IMR-90 (cell line): ENCODE measurements around the gene ZNF653. TPM values are rescaled to one million over a fixed set of nuclear protein-coding genes. Genes with fewer than 3 reads are reported as not detected.
"Not testable (repeated sequence)": the region's sequence is repeated elsewhere in the genome, so short reads cannot be mapped to it uniquely, and the experiment has no call there.

Source experiments
- ATAC-seq: fragments of 200-7000 bp; cut with Tn5 transposase; 2 replicates; pipeline ENCODE4 v1.9.1; 2020; ENCODE audit warnings: low read depth, mild to moderate bottlenecking, moderate library complexity
- BruUV-seq: library from RNA; stranded (reverse); fragments of 400-500 nt; replicated peaks from 2 replicates; lab custom pipeline; 2021; lab: Mats Ljungman, UMichigan
- CTCF ChIA-PET: fragments of 300-600 bp; formaldehyde crosslinking; extraction: SDS; loops from one replicate; lab custom pipeline; 2021; ENCODE audit warnings: antibody characterized with exemption; lab: Yijun Ruan, JAX
- POLR2A ChIA-PET: fragments of 300-600 bp; sonication (Branson Sonifier 250); formaldehyde crosslinking; loops from one replicate; lab custom pipeline; 2022; ENCODE audit warnings: antibody characterized with exemption; ENCODE audit not compliant: unreplicated experiment; lab: Charles Lee
- DNase-seq: peaks from one replicate; pipeline ENCODE4 v3.0.0; 2013
- H2AFZ ChIP-seq: replicated peaks from 2 replicates; pipeline ENCODE3; 2013; ENCODE audit warnings: low read length, mild to moderate bottlenecking; ENCODE audit not compliant: poor library complexity
- H2AK5ac ChIP-seq: 2 replicates; pipeline ENCODE4 v1.6.1; 2013; ENCODE audit warnings: low read depth, low read length, inconsistent platforms
- H2AK9ac ChIP-seq: replicated peaks from 2 replicates; pipeline ENCODE3; 2013; ENCODE audit warnings: mild to moderate bottlenecking, low read depth, low read length, moderate library complexity; ENCODE audit not compliant: poor library complexity
- H2BK120ac ChIP-seq: 2 replicates; pipeline ENCODE4 v1.6.1; 2013; ENCODE audit warnings: low read depth, low read length, inconsistent platforms
- H2BK15ac ChIP-seq: 3 replicates; pipeline ENCODE4 v1.6.1; 2013; ENCODE audit warnings: low read depth, low read length, inconsistent platforms
- H2BK20ac ChIP-seq: 2 replicates; pipeline ENCODE4 v1.6.1; 2013; ENCODE audit warnings: low read depth, mild to moderate bottlenecking, inconsistent platforms, low read length, moderate library complexity
- H2BK5ac ChIP-seq: 2 replicates; pipeline ENCODE4 v1.6.1; 2013; ENCODE audit warnings: mild to moderate bottlenecking, low read depth, low read length, inconsistent platforms; ENCODE audit not compliant: poor library complexity, severe bottlenecking
- H3K14ac ChIP-seq: replicated peaks from 2 replicates; pipeline ENCODE4 v1.6.1; 2013; ENCODE audit warnings: low read depth, low read length, inconsistent platforms
- H3K18ac ChIP-seq: 2 replicates; pipeline ENCODE4 v1.6.1; 2013; ENCODE audit warnings: low read depth, low read length, control low read depth
- H3K23ac ChIP-seq: 2 replicates; pipeline ENCODE4 v1.6.1; 2013; ENCODE audit warnings: low read depth, low read length, inconsistent platforms
- H3K27ac ChIP-seq: 2 replicates; pipeline ENCODE4 v1.5.1; 2013; ENCODE audit warnings: mild to moderate bottlenecking, control low read depth, low read length; ENCODE audit not compliant: insufficient read depth
- H3K27me3 ChIP-seq: 2 replicates; pipeline ENCODE4 v1.6.1; 2013; ENCODE audit warnings: low read length; ENCODE audit not compliant: control insufficient read depth, insufficient read depth
- H3K36me3 ChIP-seq: 2 replicates; pipeline ENCODE4 v1.6.1; 2013; ENCODE audit warnings: low read length, mixed read lengths; ENCODE audit not compliant: control insufficient read depth, insufficient read depth
- H3K4ac ChIP-seq: 2 replicates; pipeline ENCODE4 v1.6.1; 2013; ENCODE audit warnings: low read depth, low read length, inconsistent platforms
- H3K4me1 ChIP-seq: 2 replicates; pipeline ENCODE4 v1.6.1; 2013; ENCODE audit warnings: low read length, mixed read lengths; ENCODE audit not compliant: control insufficient read depth, insufficient read depth
- H3K4me2 ChIP-seq: 2 replicates; pipeline ENCODE4 v1.6.1; 2013; ENCODE audit warnings: low read depth, mild to moderate bottlenecking, control low read depth, low read length, moderate library complexity
- H3K4me3 ChIP-seq: 2 replicates; pipeline ENCODE4 v1.5.1; 2013; ENCODE audit warnings: low read depth, mild to moderate bottlenecking, control low read depth, low read length, moderate library complexity; ENCODE audit not compliant: insufficient read depth
- H3K56ac ChIP-seq: 2 replicates; pipeline ENCODE4 v1.6.1; 2013; ENCODE audit warnings: low read length, inconsistent platforms; ENCODE audit not compliant: insufficient read depth; ENCODE audit errors: extremely low read depth
- H3K79me1 ChIP-seq, 2 experiments: 2 replicates each; pipeline ENCODE4 v1.6.1; 2013; ENCODE audit warnings: low read length in 2 of 2, inconsistent platforms in 1 of 2, low read depth in 1 of 2
- H3K9ac ChIP-seq: 2 replicates; pipeline ENCODE4 v1.6.1; 2013; ENCODE audit warnings: low read depth, low read length, control low read depth
- H3K9me1 ChIP-seq: 2 replicates; pipeline ENCODE4 v1.6.1; 2013; ENCODE audit warnings: low read length, inconsistent platforms; ENCODE audit not compliant: insufficient read depth
- H3K9me3 ChIP-seq: 2 replicates; pipeline ENCODE4 v1.6.1; 2013; ENCODE audit warnings: low read length; ENCODE audit not compliant: control insufficient read depth, insufficient read depth
- H4K20me1 ChIP-seq: 2 replicates; pipeline ENCODE4 v1.6.1; 2013; ENCODE audit warnings: low read length, inconsistent platforms; ENCODE audit not compliant: insufficient read depth
- H4K5ac ChIP-seq: 2 replicates; pipeline ENCODE4 v1.6.1; 2013; ENCODE audit warnings: mild to moderate bottlenecking, low read depth, low read length, control low read depth
- H4K8ac ChIP-seq, 2 experiments: 2 replicates each; pipeline ENCODE4 v1.6.1; 2013; ENCODE audit warnings: low read depth in 2 of 2, low read length in 2 of 2, control low read depth in 1 of 2, inconsistent platforms in 1 of 2
- H4K91ac ChIP-seq: 2 replicates; pipeline ENCODE4 v1.6.1; 2013; ENCODE audit warnings: low read depth, low read length, inconsistent platforms; ENCODE audit not compliant: insufficient read depth
- CTCF ChIP-seq: conservative IDR thresholded peaks from 2 replicates; pipeline ENCODE4 v1.5.1; 2012; ENCODE audit warnings: mild to moderate bottlenecking, low read depth, low read length, improper control_type of control experiment
- FOS ChIP-seq: fragments of 150-350 bp; IDR thresholded peaks from 2 replicates; pipeline ENCODE4 v1.6.1; 2016; ENCODE audit warnings: low read depth, low read length
- WGBS, 2 experiments: methylation state at CpG; one replicate each; pipeline versions ENCODE4 v1.1.5 to v1.1.7; 2013; ENCODE audit warnings: missing lambda C conversion rate in 2 of 2; ENCODE audit not compliant: insufficient read length in 1 of 2; ENCODE audit errors: extremely low coverage in 2 of 2; 5-methylcytosine and 5-hydroxymethylcytosine counted together
- dilution Hi-C: fragments of 300-500 bp; cut with HindIII; formaldehyde crosslinking; loops from one replicate; pipeline ENCODE4 v1.14.3; 2018; ENCODE audit warnings: low sequenced_read_pairs; ENCODE audit not compliant: unreplicated experiment
- in situ Hi-C: fragments of 300-500 bp; cut with MboI; formaldehyde crosslinking; loops from 3 replicates; pipeline ENCODE4 v1.14.3; 2019; ENCODE audit warnings: low sequenced_read_pairs, inconsistent platforms, mixed read lengths
- intact Hi-C: fragments of 100-400 bp; cut with micrococcal nuclease; formaldehyde crosslinking; loops from 2 replicates; pipeline ENCODE4 v1.10.0; 2022
- polyA plus RNA-seq, 3 experiments: library from polyadenylated mRNA; depleted of rRNA; stranded (reverse); fragments of >200 nt; gene quantifications; 2 replicates each; pipeline ENCODE4 v1.2.3, GENCODE V29; 2012; ENCODE audit warnings: low replicate concordance in 1 of 3
- total RNA-seq: library from RNA; depleted of rRNA; stranded (reverse); fragments of >200 nt; gene quantifications from 2 replicates; pipeline ENCODE4 v1.2.3, GENCODE V29; 2012
- TF ChIP-seq, protein P1 (sequence below): fragments of 150-350 bp; IDR thresholded peaks from 2 replicates; pipeline ENCODE4 v1.6.1; 2017; ENCODE audit warnings: mild to moderate bottlenecking, antibody characterized with exemption, low read length, low read depth

ZNF653 gene
- total and polyA plus RNA-seq, 2 of the 4 experiments (the other 2 are of a cell fraction), result 3.9 to 9.0 TPM

GRCh38 chr19:11460207-11460606 lies 45.4 kb downstream of the ZNF653 start:
- no peak overlapping the region for H2BK5ac ChIP-seq
- no peak overlapping the region for H3K27ac ChIP-seq
- intact Hi-C loops, result no loop called here
- H4K8ac ChIP-seq, result no peak overlapping the region
- H4K20me1 ChIP-seq, result peaks cover 8% of the 10 kb centered on the region; the same call in 1 of the 2 replicates
- no peak overlapping the region for H4K5ac ChIP-seq
- no peak overlapping the region for H3K4me2 ChIP-seq
- BruUV-seq, result no TSS peak
- dilution Hi-C loops, result no loop called here
- H3K9ac ChIP-seq, result no peak overlapping the region
- CTCF ChIA-PET, result no interaction called here
- WGBS, 2 experiments, result 75% methylated on average over 2 of the region's 4 CpGs; no CpG with 5 or more reads in 1 of the 2 experiments
- H2AFZ ChIP-seq, result no peak overlapping the region
- H3K9me1 ChIP-seq, result peaks cover 9% of the 10 kb centered on the region
- no peak overlapping the region for H2BK20ac ChIP-seq
- H4K91ac ChIP-seq, result no peak overlapping the region
- DNase-seq, result no peak
- H2AK9ac ChIP-seq, result no peak overlapping the region
- no peak overlapping the region for H3K4ac ChIP-seq
- in situ Hi-C loops, result no loop called here
- H2AK5ac ChIP-seq, result no peak overlapping the region
- H3K36me3 ChIP-seq, result no peaks in the 10 kb centered on the region
- no peak overlapping the region for H3K56ac ChIP-seq
- no peak overlapping the region for H3K14ac ChIP-seq
- TF ChIP-seq, protein P1, sequence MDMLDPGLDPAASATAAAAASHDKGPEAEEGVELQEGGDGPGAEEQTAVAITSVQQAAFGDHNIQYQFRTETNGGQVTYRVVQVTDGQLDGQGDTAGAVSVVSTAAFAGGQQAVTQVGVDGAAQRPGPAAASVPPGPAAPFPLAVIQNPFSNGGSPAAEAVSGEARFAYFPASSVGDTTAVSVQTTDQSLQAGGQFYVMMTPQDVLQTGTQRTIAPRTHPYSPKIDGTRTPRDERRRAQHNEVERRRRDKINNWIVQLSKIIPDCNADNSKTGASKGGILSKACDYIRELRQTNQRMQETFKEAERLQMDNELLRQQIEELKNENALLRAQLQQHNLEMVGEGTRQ, result no peak
- TF ChIP-seq CTCF, result peak; percentile 17; the same call in 1 of the 2 replicates
- TF ChIP-seq FOS, result no peak
- no peaks in the 10 kb centered on the region for H3K79me1 ChIP-seq
- H3K4me1 ChIP-seq, result no peaks in the 10 kb centered on the region
- ATAC-seq, result no peak
- no peak overlapping the region for H2BK15ac ChIP-seq
- H3K18ac ChIP-seq, result no peak overlapping the region
- no peak overlapping the region for H3K4me3 ChIP-seq
- no peaks in the 10 kb centered on the region; the same call in 1 of the 2 replicates for H3K27me3 ChIP-seq
- POLR2A ChIA-PET, result no interaction called here
- H2BK120ac ChIP-seq, result no peak overlapping the region
- H3K23ac ChIP-seq, result no peak overlapping the region
- no peaks in the 10 kb centered on the region for H3K9me3 ChIP-seq

GRCh38 chr19:11458912-11459311 lies 46.7 kb downstream of the ZNF653 start:
- H3K56ac ChIP-seq, H3K9me3 ChIP-seq, H2BK5ac ChIP-seq, H3K79me1 ChIP-seq, H2AFZ ChIP-seq, H2AK5ac ChIP-seq, H3K36me3 ChIP-seq, H3K18ac ChIP-seq, POLR2A ChIA-PET, H3K4me2 ChIP-seq, H2AK9ac ChIP-seq, H3K4ac ChIP-seq, H3K27ac ChIP-seq, H3K9me1 ChIP-seq, H2BK120ac ChIP-seq, H3K23ac ChIP-seq, H4K5ac ChIP-seq, dilution Hi-C loops, H4K91ac ChIP-seq, DNase-seq, BruUV-seq, H2BK15ac ChIP-seq, in situ Hi-C loops, H4K8ac ChIP-seq, H4K20me1 ChIP-seq, H3K27me3 ChIP-seq, H3K14ac ChIP-seq, ATAC-seq, H3K4me1 ChIP-seq, H2BK20ac ChIP-seq, intact Hi-C loops, H3K4me3 ChIP-seq, H3K9ac ChIP-seq: not testable (repeated sequence)
- WGBS, 2 experiments, result no CpG with 5 or more reads among the region's 11 CpGs
- CTCF ChIA-PET, result interaction anchor here (0.6 kb wide), 1 partner anchor 19 kb away, joined by 3 read pairs; no protein-coding TSS in a partner anchor
